H9 (cell line): Measurements from ENCODE around the gene ZNF423. TPM values are rescaled to one million over a fixed set of nuclear protein-coding genes. Genes with fewer than 3 reads are reported as not detected.

Source experiments
- DNase-seq: peaks from one replicate; pipeline ENCODE4 v3.0.0-alpha.2; 2017
- H2AFZ ChIP-seq: one replicate; pipeline ENCODE4 v1.6.1; 2013; ENCODE audit warnings: mild to moderate bottlenecking, low read length, control low read depth, moderate library complexity
- H2AK5ac ChIP-seq: 2 replicates; pipeline ENCODE4 v1.6.1; 2013; ENCODE audit warnings: low read length, control low read depth, mixed read lengths; ENCODE audit not compliant: insufficient read length
- H2BK120ac ChIP-seq: one replicate; pipeline ENCODE4 v1.6.1; 2013; ENCODE audit warnings: low read depth, mild to moderate bottlenecking, low read length, control low read depth, inconsistent platforms; ENCODE audit not compliant: poor library complexity, severe bottlenecking
- H2BK12ac ChIP-seq: 2 replicates; pipeline ENCODE4 v1.6.1; 2013; ENCODE audit warnings: low read length, control low read depth, mixed read lengths, low read depth; ENCODE audit not compliant: insufficient read length
- H2BK15ac ChIP-seq: 2 replicates; pipeline ENCODE4 v1.6.1; 2013; ENCODE audit warnings: low read depth, low read length, control low read depth
- H2BK20ac ChIP-seq: one replicate; pipeline ENCODE4 v1.6.1; 2013; ENCODE audit warnings: low read depth, mild to moderate bottlenecking, low read length, control low read depth, inconsistent platforms; ENCODE audit not compliant: poor library complexity, severe bottlenecking
- H2BK5ac ChIP-seq: 2 replicates; pipeline ENCODE4 v1.6.1; 2013; ENCODE audit warnings: low read length, control low read depth, mixed read lengths; ENCODE audit not compliant: insufficient read length
- H3K14ac ChIP-seq: 2 replicates; pipeline ENCODE4 v1.6.1; 2013; ENCODE audit warnings: low read length, control low read depth; ENCODE audit not compliant: insufficient read depth
- H3K18ac ChIP-seq: 2 replicates; pipeline ENCODE4 v1.6.1; 2013; ENCODE audit warnings: low read depth, mild to moderate bottlenecking, mixed read lengths, low read length, control low read depth; ENCODE audit not compliant: insufficient read length
- H3K23ac ChIP-seq: 2 replicates; pipeline ENCODE4 v1.6.1; 2013; ENCODE audit warnings: low read length, control low read depth, mixed read lengths, low read depth; ENCODE audit not compliant: insufficient read length
- H3K23me2 ChIP-seq: 2 replicates; pipeline ENCODE4 v1.6.1; 2013; ENCODE audit warnings: low read depth, mild to moderate bottlenecking, mixed read lengths, low read length, control low read depth; ENCODE audit not compliant: insufficient read length, poor library complexity, severe bottlenecking
- H3K27ac ChIP-seq: 2 replicates; pipeline ENCODE4 v1.5.1; 2013; ENCODE audit warnings: low read length, control low read depth, mixed read lengths, low read depth; ENCODE audit not compliant: insufficient read length
- H3K27me3 ChIP-seq: 2 replicates; pipeline ENCODE4 v1.6.1; 2013; ENCODE audit warnings: low read length, control low read depth, inconsistent platforms; ENCODE audit not compliant: insufficient read depth
- H3K4ac ChIP-seq: 2 replicates; pipeline ENCODE4 v1.6.1; 2013; ENCODE audit warnings: low read depth, mild to moderate bottlenecking, control low read depth, inconsistent platforms, low read length, moderate library complexity
- H3K4me1 ChIP-seq: 2 replicates; pipeline ENCODE4 v1.6.1; 2013; ENCODE audit warnings: low read length, control low read depth, inconsistent platforms; ENCODE audit not compliant: insufficient read depth
- H3K4me2 ChIP-seq: 2 replicates; pipeline ENCODE4 v1.6.1; 2013; ENCODE audit warnings: low read length, control low read depth, mixed read lengths; ENCODE audit not compliant: insufficient read length, insufficient read depth
- H3K56ac ChIP-seq: 2 replicates; pipeline ENCODE4 v1.6.1; 2013; ENCODE audit warnings: low read depth, mild to moderate bottlenecking, mixed read lengths, low read length, control low read depth; ENCODE audit not compliant: insufficient read length
- H3K79me1 ChIP-seq: 2 replicates; pipeline ENCODE4 v1.6.1; 2013; ENCODE audit warnings: low read depth, mild to moderate bottlenecking, moderate library complexity, low read length, control low read depth, inconsistent platforms; ENCODE audit not compliant: insufficient read depth, poor library complexity, severe bottlenecking
- H3K79me2 ChIP-seq: 2 replicates; pipeline ENCODE4 v1.6.1; 2013; ENCODE audit warnings: low read length, control low read depth, inconsistent platforms; ENCODE audit not compliant: insufficient read depth
- H3K9ac ChIP-seq: 2 replicates; pipeline ENCODE4 v1.6.1; 2013; ENCODE audit warnings: low read length, control low read depth, mixed read lengths; ENCODE audit not compliant: insufficient read length; ENCODE audit errors: extremely low read depth
- H3K9me3 ChIP-seq: one replicate; pipeline ENCODE4 v1.6.1; 2013; ENCODE audit warnings: low read depth, low read length, inconsistent platforms; ENCODE audit not compliant: control insufficient read depth
- H3T11ph ChIP-seq: one replicate; pipeline ENCODE4 v1.6.1; 2013; ENCODE audit warnings: mild to moderate bottlenecking, low read length, control low read depth, inconsistent platforms
- H4K20me1 ChIP-seq: one replicate; pipeline ENCODE4 v1.6.1; 2013; ENCODE audit not compliant: control insufficient read depth, insufficient read length, insufficient read depth
- H4K5ac ChIP-seq: 2 replicates; pipeline ENCODE4 v1.6.1; 2013; ENCODE audit warnings: low read depth, mild to moderate bottlenecking, mixed read lengths, low read length, control low read depth; ENCODE audit not compliant: insufficient read length
- H4K8ac ChIP-seq: replicated peaks from 2 replicates; pipeline ENCODE4 v1.6.1; 2013; ENCODE audit warnings: low read length, control low read depth, mixed read lengths, low read depth; ENCODE audit not compliant: insufficient read length
- H4K91ac ChIP-seq: 2 replicates; pipeline ENCODE4 v1.6.1; 2013; ENCODE audit warnings: low read depth, mild to moderate bottlenecking, moderate library complexity, mixed read lengths, low read length, control low read depth; ENCODE audit not compliant: insufficient read length
- H3K27ac Mint-ChIP-seq, 3 experiments: 2 replicates in 2 of 3; 3 replicates in 1 of 3; pipeline ENCODE4 v1.8.0; 2020 to 2021; ENCODE audit warnings: mixed read lengths in 3 of 3, mild to moderate bottlenecking in 1 of 3, moderate library complexity in 1 of 3
- H3K27me3 Mint-ChIP-seq: 2 replicates; pipeline ENCODE4 v1.8.0; 2021; ENCODE audit warnings: low read depth, mild to moderate bottlenecking, moderate library complexity, mixed read lengths
- H3K36me3 Mint-ChIP-seq, 3 experiments: 2 replicates in 2 of 3; 3 replicates in 1 of 3; pipeline ENCODE4 v1.8.0; 2020 to 2021; ENCODE audit warnings: low read depth in 3 of 3, mixed read lengths in 3 of 3; ENCODE audit not compliant: insufficient read depth in 1 of 3
- H3K4me1 Mint-ChIP-seq, 2 experiments: 2 replicates each; pipeline ENCODE4 v1.8.0; 2020; ENCODE audit warnings: mixed read lengths in 2 of 2
- H3K4me3 Mint-ChIP-seq, 2 experiments: 2 replicates in 1 of 2; 3 replicates in 1 of 2; pipeline ENCODE4 v1.8.0; 2020 to 2021; ENCODE audit warnings: mild to moderate bottlenecking in 2 of 2, mixed read lengths in 2 of 2, moderate library complexity in 1 of 2
- H3K9me3 Mint-ChIP-seq, 2 experiments: 2 replicates in 1 of 2; 3 replicates in 1 of 2; pipeline ENCODE4 v1.8.0; 2020; ENCODE audit warnings: mild to moderate bottlenecking in 2 of 2, mixed read lengths in 2 of 2, moderate library complexity in 1 of 2
- whole genome bisulfite sequencing: extraction: QIAGEN DNeasy Blood & Tissue Kit; methylation state at CpG from one replicate; pipeline ENCODE4 v1.1.7; 2013; ENCODE audit warnings: missing lambda C conversion rate, low lambda C conversion rate, mixed read lengths; ENCODE audit not compliant: insufficient read length; ENCODE audit errors: extremely low coverage; 5-methylcytosine and 5-hydroxymethylcytosine counted together
- total RNA-seq: library from RNA; stranded (reverse); gene quantifications from 2 replicates; pipeline ENCODE4 v1.2.1, GENCODE V29; 2021
- TF ChIP-seq, protein P1 (sequence below): fragments of 200-600 bp; sonication (generic); conservative IDR thresholded peaks from 3 replicates; pipeline ENCODE4 v1.8.0; 2021; ENCODE audit warnings: antibody characterized with exemption, mild to moderate bottlenecking

Gene ZNF423
- total RNA-seq, 1 experiment from 2014 or later, result 51.5 TPM

GRCh38 chr16:49681217-49681883 lies 174.6 kb downstream of the ZNF423 start:
- Histone ChIP-seq H4K5ac (no peak overlapping the region), H3K4me1 (peaks cover 2% of the 10 kb centered on the region; the same call in 1 of the 2 replicates), H3K79me1 (no peaks in the 10 kb centered on the region), H2BK12ac (no peak overlapping the region), H3K23ac (no peak overlapping the region), H2AFZ (no peak overlapping the region), H3K56ac (no peak overlapping the region), H3K23me2 (no peaks in the 10 kb centered on the region), H2BK20ac (no peak overlapping the region), H3K14ac (no peak overlapping the region), H3K9me3 (peaks cover 8% of the 10 kb centered on the region), H4K91ac (no peak overlapping the region), H2AK5ac (no peak overlapping the region), H3K4ac (no peak overlapping the region), H4K20me1 (no peaks in the 10 kb centered on the region), H3K27ac (no peak overlapping the region), H4K8ac (no peak overlapping the region), H3K27me3 (no peaks in the 10 kb centered on the region), H3T11ph (no peak overlapping the region), H3K79me2 (no peaks in the 10 kb centered on the region), H2BK15ac (no peak overlapping the region), H3K18ac (no peak overlapping the region), H3K4me2 (no peak overlapping the region), H2BK5ac (no peak overlapping the region), H2BK120ac (no peak overlapping the region), H3K9ac (no peak overlapping the region)
- H3K9me3 Mint-ChIP-seq, result peaks cover 7 to 8% of the 10 kb centered on the region in 2 experiments
- peaks cover 15 to 38% (median 15%) of the 10 kb centered on the region in 3 experiments for H3K36me3 Mint-ChIP-seq
- no peak for DNase-seq
- peak overlapping the region in 1 of 3 experiments; percentile 83; a peak in 3 of 7 replicates for H3K27ac Mint-ChIP-seq
- no peaks in the 10 kb centered on the region for H3K27me3 Mint-ChIP-seq
- no CpG with 5 or more reads among the region's 9 CpGs for WGBS
- H3K4me1 Mint-ChIP-seq, result peaks cover 7 to 12% of the 10 kb centered on the region in 2 experiments
- H3K4me3 Mint-ChIP-seq, result no peak overlapping the region; a peak in 1 of 5 replicates
- TF ChIP-seq, protein P1, sequence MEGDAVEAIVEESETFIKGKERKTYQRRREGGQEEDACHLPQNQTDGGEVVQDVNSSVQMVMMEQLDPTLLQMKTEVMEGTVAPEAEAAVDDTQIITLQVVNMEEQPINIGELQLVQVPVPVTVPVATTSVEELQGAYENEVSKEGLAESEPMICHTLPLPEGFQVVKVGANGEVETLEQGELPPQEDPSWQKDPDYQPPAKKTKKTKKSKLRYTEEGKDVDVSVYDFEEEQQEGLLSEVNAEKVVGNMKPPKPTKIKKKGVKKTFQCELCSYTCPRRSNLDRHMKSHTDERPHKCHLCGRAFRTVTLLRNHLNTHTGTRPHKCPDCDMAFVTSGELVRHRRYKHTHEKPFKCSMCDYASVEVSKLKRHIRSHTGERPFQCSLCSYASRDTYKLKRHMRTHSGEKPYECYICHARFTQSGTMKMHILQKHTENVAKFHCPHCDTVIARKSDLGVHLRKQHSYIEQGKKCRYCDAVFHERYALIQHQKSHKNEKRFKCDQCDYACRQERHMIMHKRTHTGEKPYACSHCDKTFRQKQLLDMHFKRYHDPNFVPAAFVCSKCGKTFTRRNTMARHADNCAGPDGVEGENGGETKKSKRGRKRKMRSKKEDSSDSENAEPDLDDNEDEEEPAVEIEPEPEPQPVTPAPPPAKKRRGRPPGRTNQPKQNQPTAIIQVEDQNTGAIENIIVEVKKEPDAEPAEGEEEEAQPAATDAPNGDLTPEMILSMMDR, result no peak
